OCI-LY7 (cell line): ENCODE data around the gene BORA. TPM values are rescaled to one million over a fixed set of nuclear protein-coding genes. Genes with fewer than 3 reads are reported as not detected.
"Not testable (repeated sequence)": the region's sequence is repeated elsewhere in the genome, so short reads cannot be mapped to it uniquely, and the experiment has no call there.

Experiments used
- BruUV-seq: library from RNA; stranded (reverse); fragments of 400-500 nt; replicated peaks from 2 replicates; lab custom pipeline; 2021; lab: Mats Ljungman, UMichigan
- CTCF ChIA-PET: fragments of 300-600 bp; sonication (Branson Sonifier 250); formaldehyde crosslinking; loops from one replicate; lab custom pipeline; 2022; ENCODE audit warnings: antibody characterized with exemption; ENCODE audit not compliant: unreplicated experiment; lab: Charles Lee
- POLR2A ChIA-PET: fragments of 300-600 bp; sonication (Branson Sonifier 250); formaldehyde crosslinking; loops from one replicate; lab custom pipeline; 2022; ENCODE audit warnings: antibody characterized with exemption; lab: Charles Lee
- DNase-seq: peaks from one replicate; pipeline ENCODE4 v3.0.0-alpha.2; 2015; ENCODE audit warnings: low spot score
- H2AFZ ChIP-seq: fragments of 200-600 bp; sonication (generic), shearing (Covaris generic); 2 replicates; pipeline ENCODE4 v1.6.1; 2014; ENCODE audit warnings: mild to moderate bottlenecking, antibody characterized with exemption, low read length, moderate library complexity
- H3K27ac ChIP-seq: fragments of 200-600 bp; sonication (generic); 2 replicates; pipeline ENCODE4 v1.5.1; 2014; ENCODE audit warnings: mixed run types, low read depth, mild to moderate bottlenecking, moderate library complexity, low read length, inconsistent platforms; ENCODE audit not compliant: poor library complexity, severe bottlenecking
- H3K36me3 ChIP-seq: fragments of 200-600 bp; sonication (generic); 2 replicates; pipeline ENCODE4 v1.6.1; 2014; ENCODE audit warnings: mild to moderate bottlenecking, antibody characterized with exemption, low read length, moderate library complexity, mixed read lengths; ENCODE audit not compliant: insufficient read depth
- H3K4me1 ChIP-seq: fragments of 200-600 bp; sonication (generic); 2 replicates; pipeline ENCODE4 v1.5.1; 2014; ENCODE audit warnings: mild to moderate bottlenecking, low read length; ENCODE audit not compliant: insufficient read depth, poor library complexity, severe bottlenecking
- H3K4me2 ChIP-seq: fragments of 200-600 bp; sonication (generic); 2 replicates; pipeline ENCODE4 v1.6.1; 2014; ENCODE audit warnings: mild to moderate bottlenecking, low read length
- H3K4me3 ChIP-seq: fragments of 200-600 bp; sonication (generic); 2 replicates; pipeline ENCODE4 v1.5.1; 2014; ENCODE audit warnings: mild to moderate bottlenecking, low read depth, low read length; ENCODE audit not compliant: poor library complexity, severe bottlenecking
- H3K79me2 ChIP-seq: fragments of 200-600 bp; sonication (generic); 2 replicates; pipeline ENCODE4 v1.6.1; 2016; ENCODE audit warnings: low read depth, mild to moderate bottlenecking, low read length, moderate library complexity, mixed read lengths; ENCODE audit not compliant: insufficient read depth
- H3K9me2 ChIP-seq: fragments of 200-600 bp; sonication (generic); 2 replicates; pipeline ENCODE4 v1.6.1; 2016; ENCODE audit warnings: mild to moderate bottlenecking, low read length, mixed read lengths; ENCODE audit not compliant: insufficient read depth
- H3K9me3 ChIP-seq: fragments of 200-600 bp; sonication (generic); 2 replicates; pipeline ENCODE4 v1.6.1; 2014; ENCODE audit warnings: mild to moderate bottlenecking, mixed run types, low read length, mixed read lengths
- H4K20me1 ChIP-seq: fragments of 200-600 bp; sonication (generic); 2 replicates; pipeline ENCODE4 v1.6.1; 2014; ENCODE audit warnings: mild to moderate bottlenecking, antibody characterized with exemption, low read length, moderate library complexity, mixed read lengths; ENCODE audit not compliant: insufficient read depth
- CTCF ChIP-seq: fragments of 200-600 bp; sonication (generic); conservative IDR thresholded peaks from 2 replicates; pipeline ENCODE4 v1.5.1; 2014; ENCODE audit warnings: mild to moderate bottlenecking, antibody characterized with exemption, low read length, moderate library complexity, mixed read lengths
- EZH2phosphoT487 ChIP-seq: fragments of 200-600 bp; sonication (generic); IDR thresholded peaks from 2 replicates; pipeline ENCODE4 v1.6.1; 2018; ENCODE audit warnings: low read depth, borderline replicate concordance, mild to moderate bottlenecking, mixed run types, antibody characterized with exemption, low read length, moderate library complexity, mixed read lengths
- intact Hi-C: fragments of 100-400 bp; cut with micrococcal nuclease; formaldehyde crosslinking; loops from one replicate; pipeline ENCODE4 v1.10.0; 2022; ENCODE audit not compliant: unreplicated experiment
- total RNA-seq, 2 experiments: library from RNA; depleted of rRNA in 1 of 2; stranded (reverse); fragments of >200 nt in 1 of 2; shearing (Covaris generic) in 1 of 2; gene quantifications; 2 replicates each; pipeline ENCODE4 v1.2.3, GENCODE V29; 2014 to 2022

Gene BORA
- total RNA-seq, 2 experiments from 2014 or later, result 28.6 to 30.5 TPM

GRCh38 chr13:72781451-72782439, 54.0 kb downstream of the BORA start, which contains the start of the genes DIS3 and PIBF1:
Gene DIS3, minus strand, starts transcription at chr13:72781900. Its CDS starts 68 bp downstream, at chr13:72781832.
Gene PIBF1, plus strand, starts transcription at chr13:72782133. Its CDS starts 1,337 bp downstream, at chr13:72783470.
- peak within 1 kb of the TSS; percentile 81 for H2AFZ ChIP-seq
- peak within 1 kb of the TSS; percentile 77 for H3K27ac ChIP-seq
- DNase-seq, result peak; percentile 97
- no peaks in the 10 kb centered on the region for H3K9me2 ChIP-seq
- BruUV-seq, result no TSS peak
- peaks cover 64% of the 10 kb centered on the region for H3K36me3 ChIP-seq
- H3K4me3 ChIP-seq, result peak within 1 kb of the TSS; percentile 97
- peak within 1 kb of the TSS; percentile 100 for H3K4me2 ChIP-seq
- H4K20me1 ChIP-seq, result peaks cover 40% of the 10 kb centered on the region
- peaks cover 97% of the 10 kb centered on the region for H3K79me2 ChIP-seq
- CTCF ChIA-PET, result no interaction called here
- no peaks in the 10 kb centered on the region for H3K9me3 ChIP-seq
- intact Hi-C loops, result loop anchor here (2.0 kb wide), 1 partner anchor 55 kb away; the partner anchor contains the start of genes BORA and MZT1
- POLR2A ChIA-PET, result interaction anchor here (1.0 to 1.5 kb wide), 3 partner anchors 10 to 53 kb away, joined by 3 to 6 read pairs (median 4); partner anchors contain the start of gene BORA
- H3K4me1 ChIP-seq, result peaks cover 54% of the 10 kb centered on the region
- 0 out of 2 replicates have a peak, but pooled peaks have one; percentile 22 for TF ChIP-seq CTCF
- TF ChIP-seq EZH2phosphoT487, result no peak

GRCh38 chr13:72782717-72783116, 55.0 kb downstream of the BORA start:
- peak overlapping the region; percentile 97 for H3K4me3 ChIP-seq
- POLR2A ChIA-PET, result no interaction called here
- peak overlapping the region; percentile 77 for H3K27ac ChIP-seq
- peaks cover 54% of the 10 kb centered on the region for H3K4me1 ChIP-seq
- H2AFZ ChIP-seq, result peak overlapping the region; percentile 70; the same call in 1 of the 2 replicates
- peaks cover 62% of the 10 kb centered on the region for H3K36me3 ChIP-seq
- no peaks in the 10 kb centered on the region for H3K9me3 ChIP-seq
- intact Hi-C loops, result loop anchor here (2.0 kb wide), 1 partner anchor 56 kb away; the partner anchor contains the start of genes BORA and MZT1
- peak; percentile 10 for DNase-seq
- no TSS peak for BruUV-seq
- H3K4me2 ChIP-seq, result peak overlapping the region; percentile 100
- no peak for TF ChIP-seq EZH2phosphoT487
- no peaks in the 10 kb centered on the region for H3K9me2 ChIP-seq
- H3K79me2 ChIP-seq, result peaks cover 97% of the 10 kb centered on the region
- H4K20me1 ChIP-seq, result peaks cover 32% of the 10 kb centered on the region
- CTCF ChIA-PET, result no interaction called here

GRCh38 chr13:72784679-72785078, 57.0 kb downstream of the BORA start:
- DNase-seq, H3K9me3 ChIP-seq, H3K4me3 ChIP-seq, intact Hi-C loops, CTCF ChIA-PET, H3K27ac ChIP-seq, BruUV-seq, H3K9me2 ChIP-seq, H2AFZ ChIP-seq: not testable (repeated sequence)
- Histone ChIP-seq H3K79me2 (peaks cover 93% of the 10 kb centered on the region), H3K4me1 (peaks cover 38% of the 10 kb centered on the region), H3K36me3 (peaks cover 56% of the 10 kb centered on the region), H3K4me2 (peak overlapping the region; percentile 24; the same call in 1 of the 2 replicates), H4K20me1 (peaks cover 20% of the 10 kb centered on the region)
- POLR2A ChIA-PET, result interaction anchor here (1.1 to 1.6 kb wide), 4 partner anchors 14 to 56 kb away, joined by 3 to 4 read pairs (median 3); no protein-coding TSS in a partner anchor
